ENCODE measurements around the gene TRIM26.

- TF ChIP-seq CTCF (IDR thresholded peaks at IDR 0.05; ENCODE audit: insufficient read depth, low read length, poor library complexity, severe bottlenecking) (no peak), EZH2phosphoT487 (conservative IDR thresholded peaks at IDR 0.05; ENCODE audit: low read length) (no peak)
These were observed 7.1 kb downstream of the TRIM26 start for GRCh38 chr6:30206152-30206551.

Measured in SU-DHL-6 (cell line).